ENCODE measurements around the gene ACSS1. TPM values are rescaled to one million over a fixed set of nuclear protein-coding genes. Genes with fewer than 3 reads are reported as not detected.

Gene ACSS1
- polyA plus RNA-seq, 2 of the 4 experiments (the other 2 are of a cell fraction), result 7.2 to 7.6 TPM

- POLR2A ChIA-PET, result interaction anchor here (1.5 kb wide), 1 partner anchor 10 kb away, joined by 3 read pairs; the partner anchor contains the start of gene ACSS1
- TF ChIP-seq FOSL2 (IDR thresholded peaks at IDR 0.05) (no peak), FOSL2 (CRISPR knock-in tag; IDR thresholded peaks at IDR 0.05) (no peak), CTCF (IDR thresholded peaks at IDR 0.05) (no peak)
Measured at GRCh38 chr20:25048519-25048952, 9.4 kb downstream of the ACSS1 start.

GRCh38 chr20:25047766-25048165 is 10.2 kb downstream of the ACSS1 start:
- Histone ChIP-seq H3K4me2 (no peak overlapping the region), H3K4me1 (0 out of 3 replicates have a peak, but pooled peaks cover 4% of the 10 kb centered on the region), H3K4me3 (no peak overlapping the region), H3K9me3 (no peaks in the 10 kb centered on the region), H3K27ac (no peak overlapping the region)
- POLR2A ChIA-PET, result no interaction called here
- no peak for FAIRE-seq
- TF ChIP-seq POLR2AphosphoS2 (conservative IDR thresholded peaks at IDR 0.05; ENCODE audit: low read length), result no peak
- TF ChIP-seq NR3C1 (IDR thresholded peaks at IDR 0.05), result no peak
- no peak for TF ChIP-seq MAZ (IDR thresholded peaks at IDR 0.05; ENCODE audit: borderline replicate concordance, low read depth, low read length)
- no peak for TF ChIP-seq ATOH8 (CRISPR knock-in tag; IDR thresholded peaks at IDR 0.05; ENCODE audit: low read depth)
- TF ChIP-seq HOXA7 (CRISPR knock-in tag; IDR thresholded peaks at IDR 0.05), result no peak
- TF ChIP-seq REST (IDR thresholded peaks at IDR 0.05), result no peak
- no peak for TF ChIP-seq EHF (CRISPR knock-in tag; IDR thresholded peaks at IDR 0.05)
- ATAC-seq, result no peak
- CTCF ChIA-PET, result interaction anchor here (1.4 kb wide), 1 partner anchor 14 kb away, joined by 4 read pairs; no protein-coding TSS in a partner anchor
- no peak for DNase-seq (ENCODE audit: low read depth in 1 of 2, low spot score in 1 of 2)
- WGBS (ENCODE audit: missing lambda C conversion rate), result 91% methylated on average over 13 of the region's 13 CpGs

More at GRCh38 chr20:25048519-25048952, 9.4 kb downstream of the ACSS1 start:
- H3K27ac ChIP-seq, result no peak overlapping the region
- no peak overlapping the region for H3K4me2 ChIP-seq
- no peaks in the 10 kb centered on the region for H3K9me3 ChIP-seq
- H3K4me3 ChIP-seq, result no peak overlapping the region
- 64% methylated on average over 8 of the region's 8 CpGs for WGBS (ENCODE audit: missing lambda C conversion rate)
- no peak for DNase-seq (ENCODE audit: low read depth in 1 of 2, low spot score in 1 of 2)
- no peak for FAIRE-seq
- CTCF ChIA-PET, result interaction anchor here (2.4 kb wide), 1 partner anchor 11 kb away, joined by 6 read pairs; no protein-coding TSS in a partner anchor
- ATAC-seq, result no peak
- 0 out of 3 replicates have a peak, but pooled peaks cover 4% of the 10 kb centered on the region for H3K4me1 ChIP-seq

GRCh38 chr20:25046736-25047666 is 10.9 kb downstream of the ACSS1 start:
- Histone ChIP-seq H3K9me3 (no peaks in the 10 kb centered on the region), H3K4me1 (0 out of 3 replicates have a peak, but pooled peaks cover 4% of the 10 kb centered on the region), H3K27ac (no peak overlapping the region), H3K4me3 (no peak overlapping the region), H3K4me2 (no peak overlapping the region)
- ChIA-PET POLR2A (no interaction called here), CTCF (interaction anchor here (1.4 kb wide), 1 partner anchor 13 kb away, joined by 4 read pairs; no protein-coding TSS in a partner anchor)
- ATAC-seq (no peak), FAIRE-seq (no peak), DNase-seq (ENCODE audit: low read depth in 1 of 2, low spot score in 1 of 2) (no peak)
- 72% methylated on average over 21 of the region's 21 CpGs for WGBS (ENCODE audit: missing lambda C conversion rate)
- TF ChIP-seq RAD21 (conservative IDR thresholded peaks at IDR 0.05 in 1 of 2, IDR thresholded peaks at IDR 0.05 in 1 of 2) (no peak), CTCF (IDR thresholded peaks at IDR 0.05) (no peak), REST (IDR thresholded peaks at IDR 0.05) (no peak), USF2 (IDR thresholded peaks at IDR 0.05) (no peak), SMC3 (IDR thresholded peaks at IDR 0.05) (no peak), ESRRA (IDR thresholded peaks at IDR 0.05; ENCODE audit: borderline replicate concordance, low read length) (no peak), HEYL (CRISPR knock-in tag; IDR thresholded peaks at IDR 0.05) (no peak)

All from A549 (cell line).